ENCODE measurements around the gene CCDC40. TPM values are rescaled to one million over a fixed set of nuclear protein-coding genes. Genes with fewer than 3 reads are reported as not detected.

The CCDC40 gene
- total and polyA plus RNA-seq, 2 of the 13 experiments (the other 11 are each of a cell fraction or from before 2014, with no cell fraction given): 4.1 to 5.5 TPM

- TF ChIP-seq ARID3A (IDR thresholded peaks at IDR 0.05; ENCODE audit: low read depth, low read length) (peak; percentile 55; the same call in 1 of the 2 replicates), NR2F6 (IDR thresholded peaks at IDR 0.05) (0 out of 2 replicates have a peak, but pooled peaks have one; percentile 15), NR2F6 (CRISPR knock-in tag; IDR thresholded peaks at IDR 0.05) (peak; percentile 27; the same call in 1 of the 2 replicates), SOX5 (CRISPR knock-in tag; IDR thresholded peaks at IDR 0.05; ENCODE audit: borderline replicate concordance) (0 out of 2 replicates have a peak, but pooled peaks have one; percentile 22), HNF4A (CRISPR knock-in tag; IDR thresholded peaks at IDR 0.05) (peak; percentile 28; the same call in 1 of the 2 replicates), MBD4 (IDR thresholded peaks at IDR 0.05; ENCODE audit: borderline replicate concordance, low read length) (no peak)
Measured at GRCh38 chr17:80130992-80131391, 94.5 kb downstream of the CCDC40 start (continued).

DNA sequence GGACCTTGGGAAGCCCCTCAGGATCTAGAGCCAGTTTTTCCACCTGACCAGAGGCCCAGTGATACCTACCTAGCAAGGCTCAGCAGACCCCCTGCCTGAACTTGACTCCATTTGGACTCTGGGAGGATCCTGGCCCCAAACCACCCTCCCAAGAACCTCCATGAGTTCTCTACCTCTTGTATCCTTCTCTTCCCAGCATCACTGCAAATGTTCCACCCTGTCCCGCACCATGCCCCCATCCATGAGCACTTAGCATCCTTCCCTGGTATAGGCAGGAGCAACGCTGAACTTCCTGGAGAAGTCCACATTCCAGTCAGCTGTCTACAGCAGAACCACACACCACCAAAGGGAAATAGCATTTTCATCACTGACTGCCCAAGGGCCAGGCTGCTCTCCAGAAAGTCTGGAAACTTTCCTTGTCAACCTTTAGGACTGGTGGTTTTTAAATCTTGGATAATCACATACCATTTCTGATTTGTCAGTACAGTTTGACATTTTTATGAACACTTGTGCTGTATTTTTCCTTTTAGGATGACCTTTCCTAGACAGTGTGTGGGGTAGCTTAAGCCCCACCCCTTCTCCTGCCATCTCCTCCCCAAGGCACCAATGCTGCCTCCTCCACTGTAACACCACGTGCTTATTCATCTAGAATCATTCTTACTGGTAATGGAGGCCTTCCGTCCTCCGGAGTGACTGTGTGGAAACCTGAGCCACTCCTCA lies 96.6 kb downstream of the CCDC40 start:
- Histone ChIP-seq H3K36me3 (replicated peaks in 1 of 2; ENCODE audit: control insufficient read depth in 1 of 2, insufficient read depth in 2 of 2, low read length in 2 of 2) (peaks cover 28 to 50% of the 10 kb centered on the region in 2 experiments), H3K4me2 (ENCODE audit: low read depth, low read length) (no peak overlapping the region)
- DNase-seq (ENCODE audit: low spot score): no peak
- no peak for TF ChIP-seq ZNF761 (CRISPR knock-in tag; conservative IDR thresholded peaks at IDR 0.05)
- TF ChIP-seq ZKSCAN8 (CRISPR knock-in tag; IDR thresholded peaks at IDR 0.05; ENCODE audit: borderline replicate concordance): no peak
- TF ChIP-seq TP53 (CRISPR knock-in tag; conservative IDR thresholded peaks at IDR 0.05): no peak
- TF ChIP-seq MED8 (CRISPR knock-in tag; IDR thresholded peaks at IDR 0.05; ENCODE audit: insufficient replicate concordance): no peak
- no peak for TF ChIP-seq ZBED4 (CRISPR knock-in tag; IDR thresholded peaks at IDR 0.05; ENCODE audit: borderline replicate concordance)
- TF ChIP-seq, protein P1, sequence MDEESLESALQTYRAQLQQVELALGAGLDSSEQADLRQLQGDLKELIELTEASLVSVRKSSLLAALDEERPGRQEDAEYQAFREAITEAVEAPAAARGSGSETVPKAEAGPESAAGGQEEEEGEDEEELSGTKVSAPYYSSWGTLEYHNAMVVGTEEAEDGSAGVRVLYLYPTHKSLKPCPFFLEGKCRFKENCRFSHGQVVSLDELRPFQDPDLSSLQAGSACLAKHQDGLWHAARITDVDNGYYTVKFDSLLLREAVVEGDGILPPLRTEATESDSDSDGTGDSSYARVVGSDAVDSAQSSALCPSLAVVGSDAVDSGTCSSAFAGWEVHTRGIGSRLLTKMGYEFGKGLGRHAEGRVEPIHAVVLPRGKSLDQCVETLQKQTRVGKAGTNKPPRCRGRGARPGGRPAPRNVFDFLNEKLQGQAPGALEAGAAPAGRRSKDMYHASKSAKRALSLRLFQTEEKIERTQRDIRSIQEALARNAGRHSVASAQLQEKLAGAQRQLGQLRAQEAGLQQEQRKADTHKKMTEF (CRISPR knock-in tag; IDR thresholded peaks at IDR 0.05): no peak
- TF ChIP-seq RBFOX2 (IDR thresholded peaks at IDR 0.05; ENCODE audit: low read depth, low read length): peak; percentile 52; the same call in 1 of the 2 replicates
- no peak for TF ChIP-seq ETV6 (CRISPR knock-in tag; conservative IDR thresholded peaks at IDR 0.05)
- no peak for TF ChIP-seq RXRB (CRISPR knock-in tag; IDR thresholded peaks at IDR 0.05; ENCODE audit: borderline replicate concordance)

More for the DNA sequence above, 96.6 kb downstream of the CCDC40 start:
- Histone ChIP-seq H3K9ac (ENCODE audit: insufficient read depth, low read depth, low read length) (no peak overlapping the region), H3K4me1 (ENCODE audit: insufficient read depth, low read length) (peaks cover 20% of the 10 kb centered on the region), H2AFZ (ENCODE audit: low read length) (no peak overlapping the region), H3K4me3 (replicated peaks in 1 of 3; ENCODE audit: insufficient read depth in 1 of 3, low read depth in 2 of 3, low read length in 3 of 3) (no peak overlapping the region), H4K20me1 (ENCODE audit: insufficient read depth, low read length) (no peaks in the 10 kb centered on the region), H3K79me2 (ENCODE audit: insufficient read depth, low read length) (no peaks in the 10 kb centered on the region), H3K27me3 (ENCODE audit: control insufficient read depth in 1 of 2, insufficient read depth in 2 of 2, low read length in 2 of 2) (no peaks in the 10 kb centered on the region), H3K27ac (ENCODE audit: extremely low read length, insufficient read depth, low read length) (no peak overlapping the region), H3K9me3 (ENCODE audit: low read length) (no peaks in the 10 kb centered on the region)
- 88% methylated on average over 5 of the region's 5 CpGs for WGBS (ENCODE audit: low lambda C conversion rate)
- no TSS peak for BruUV-seq (replicated peaks)
- in situ Hi-C loops (cut with HindIII; ENCODE audit: extremely low pct_ligation_motif_present, low pct_unique_long_range_greater_than_20kb): no loop called here
- intact Hi-C loops (cut with micrococcal nuclease; ENCODE audit: unreplicated experiment): no loop called here
- ChIA-PET CTCF (ENCODE audit: low intra/inter-chr PET ratio, low total read pairs) (no interaction called here), POLR2A (interaction anchor here (1.1 to 2.1 kb wide), 3 partner anchors 13 to 32 kb away, joined by 3 to 10 read pairs (median 6); partner anchors contain the start of genes EIF4A3 and GAA)
- ATAC-seq (peak; percentile 37), FAIRE-seq (no peak)
